DOHH2 (cell line): ENCODE results near the gene AP3S2.
"Not testable (repeated sequence)": the region's sequence is repeated elsewhere in the genome, so short reads cannot be mapped to it uniquely, and the experiment has no call there.

ENCODE experiments used
- H3F3A ChIP-seq: fragments of 200-600 bp; sonication (generic), shearing (Covaris generic); 2 replicates; pipeline ENCODE4 v1.6.0; 2016; ENCODE audit warnings: antibody characterized with exemption, mild to moderate bottlenecking; ENCODE audit not compliant: control insufficient read depth, insufficient read depth
- H3K27ac ChIP-seq: fragments of 200-600 bp; sonication (generic); 2 replicates; pipeline ENCODE4 v1.5.1; 2014; ENCODE audit warnings: low read depth, mild to moderate bottlenecking, low read length, moderate library complexity
- H3K27me3 ChIP-seq: fragments of 200-600 bp; sonication (generic); 2 replicates; pipeline ENCODE4 v1.6.1; 2014; ENCODE audit warnings: mild to moderate bottlenecking, low read length, mixed read lengths; ENCODE audit not compliant: control insufficient read depth
- H3K36me3 ChIP-seq: fragments of 200-600 bp; sonication (generic); 2 replicates; pipeline ENCODE4 v1.6.1; 2014; ENCODE audit warnings: mild to moderate bottlenecking, low read length, moderate library complexity, mixed read lengths; ENCODE audit not compliant: control insufficient read depth
- H3K4me1 ChIP-seq: fragments of 200-600 bp; sonication (generic); 2 replicates; pipeline ENCODE4 v1.6.1; 2014; ENCODE audit warnings: mild to moderate bottlenecking, low read length, mixed read lengths; ENCODE audit not compliant: control insufficient read depth
- H3K4me2 ChIP-seq: fragments of 200-600 bp; sonication (generic); 2 replicates; pipeline ENCODE4 v1.6.0; 2014; ENCODE audit warnings: mild to moderate bottlenecking, low read length, moderate library complexity
- H3K4me3 ChIP-seq: fragments of 200-600 bp; sonication (generic); 2 replicates; pipeline ENCODE4 v1.5.1; 2014; ENCODE audit warnings: mild to moderate bottlenecking, low read length, mixed read lengths
- H3K79me2 ChIP-seq: fragments of 200-600 bp; sonication (generic); 2 replicates; pipeline ENCODE4 v1.6.1; 2014; ENCODE audit warnings: mild to moderate bottlenecking, low read length, mixed read lengths; ENCODE audit not compliant: control insufficient read depth
- H3K9me2 ChIP-seq: fragments of 200-600 bp; sonication (generic); replicated peaks from 2 replicates; pipeline ENCODE4 v1.6.1; 2014; ENCODE audit warnings: mild to moderate bottlenecking, low read length, mixed read lengths; ENCODE audit not compliant: control insufficient read depth
- H3K9me3 ChIP-seq: fragments of 200-600 bp; sonication (generic); 2 replicates; pipeline ENCODE4 v1.6.1; 2014; ENCODE audit warnings: antibody characterized with exemption, low read length, mixed read lengths; ENCODE audit not compliant: control insufficient read depth, insufficient read depth
- H4K20me1 ChIP-seq: fragments of 200-600 bp; sonication (generic); 2 replicates; pipeline ENCODE4 v1.6.0; 2014; ENCODE audit warnings: low read depth, mild to moderate bottlenecking, antibody characterized with exemption, low read length, moderate library complexity; ENCODE audit not compliant: control insufficient read depth, insufficient read depth
- EZH2phosphoT487 ChIP-seq: fragments of 200-600 bp; sonication (generic); IDR thresholded peaks from 2 replicates; pipeline ENCODE4 v1.6.1; 2017; ENCODE audit warnings: borderline replicate concordance, mild to moderate bottlenecking, antibody characterized with exemption, low read length, moderate library complexity, mixed read lengths
- TF ChIP-seq, protein P1 (sequence below): fragments of 200-600 bp; sonication (generic); IDR thresholded peaks from one replicate; pipeline ENCODE4 v1.5.1; 2014; ENCODE audit warnings: antibody characterized with exemption, mild to moderate bottlenecking, low read depth, low read length; ENCODE audit not compliant: poor library complexity, severe bottlenecking

Gene AP3S2

GRCh38 chr15:89855948-89856347 lies 37.8 kb downstream of the AP3S2 start:
- no peak overlapping the region for H3K4me3 ChIP-seq
- H3K4me2 ChIP-seq, result no peak overlapping the region
- H3F3A ChIP-seq, result no peaks in the 10 kb centered on the region; the same call in 1 of the 2 replicates
- 0 out of 2 replicates have a peak, but pooled peaks cover 3% of the 10 kb centered on the region for H4K20me1 ChIP-seq
- no peaks in the 10 kb centered on the region for H3K9me2 ChIP-seq
- H3K9me3 ChIP-seq, result no peaks in the 10 kb centered on the region
- H3K27ac ChIP-seq, result no peak overlapping the region
- TF ChIP-seq, protein P1, sequence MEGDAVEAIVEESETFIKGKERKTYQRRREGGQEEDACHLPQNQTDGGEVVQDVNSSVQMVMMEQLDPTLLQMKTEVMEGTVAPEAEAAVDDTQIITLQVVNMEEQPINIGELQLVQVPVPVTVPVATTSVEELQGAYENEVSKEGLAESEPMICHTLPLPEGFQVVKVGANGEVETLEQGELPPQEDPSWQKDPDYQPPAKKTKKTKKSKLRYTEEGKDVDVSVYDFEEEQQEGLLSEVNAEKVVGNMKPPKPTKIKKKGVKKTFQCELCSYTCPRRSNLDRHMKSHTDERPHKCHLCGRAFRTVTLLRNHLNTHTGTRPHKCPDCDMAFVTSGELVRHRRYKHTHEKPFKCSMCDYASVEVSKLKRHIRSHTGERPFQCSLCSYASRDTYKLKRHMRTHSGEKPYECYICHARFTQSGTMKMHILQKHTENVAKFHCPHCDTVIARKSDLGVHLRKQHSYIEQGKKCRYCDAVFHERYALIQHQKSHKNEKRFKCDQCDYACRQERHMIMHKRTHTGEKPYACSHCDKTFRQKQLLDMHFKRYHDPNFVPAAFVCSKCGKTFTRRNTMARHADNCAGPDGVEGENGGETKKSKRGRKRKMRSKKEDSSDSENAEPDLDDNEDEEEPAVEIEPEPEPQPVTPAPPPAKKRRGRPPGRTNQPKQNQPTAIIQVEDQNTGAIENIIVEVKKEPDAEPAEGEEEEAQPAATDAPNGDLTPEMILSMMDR, result no peak
- TF ChIP-seq EZH2phosphoT487, result no peak
- peaks cover 15% of the 10 kb centered on the region for H3K36me3 ChIP-seq
- peaks cover 8% of the 10 kb centered on the region for H3K4me1 ChIP-seq
- H3K79me2 ChIP-seq, result no peaks in the 10 kb centered on the region
- H3K27me3 ChIP-seq, result no peaks in the 10 kb centered on the region

DNA sequence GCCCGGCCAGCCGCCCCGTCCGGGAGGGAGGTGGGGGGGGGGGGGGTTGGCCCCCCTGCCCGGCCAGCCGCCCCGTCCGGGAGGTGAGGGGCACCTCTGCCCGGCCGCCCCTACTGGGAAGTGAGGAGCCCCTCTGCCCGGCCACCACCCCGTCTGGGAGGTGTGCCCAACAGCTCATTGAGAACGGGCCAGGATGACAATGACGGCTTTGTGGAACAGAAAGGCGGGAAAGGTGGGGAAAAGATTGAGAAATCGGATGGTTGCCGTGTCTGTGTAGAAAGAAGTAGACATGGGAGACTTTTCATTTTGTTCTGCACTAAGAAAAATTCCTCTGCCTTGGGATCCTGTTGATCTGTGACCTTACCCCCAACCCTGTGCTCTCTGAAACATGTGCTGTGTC lies 38.9 kb downstream of the AP3S2 start:
- H3K27ac ChIP-seq, H3F3A ChIP-seq, H3K27me3 ChIP-seq, H3K9me2 ChIP-seq, H3K79me2 ChIP-seq, H3K4me3 ChIP-seq, H4K20me1 ChIP-seq, H3K4me2 ChIP-seq, H3K4me1 ChIP-seq, H3K9me3 ChIP-seq: not testable (repeated sequence)
- peaks cover 15% of the 10 kb centered on the region for H3K36me3 ChIP-seq

GRCh38 chr15:89852342-89852995 lies 41.3 kb downstream of the AP3S2 start:
- H4K20me1 ChIP-seq, result 0 out of 2 replicates have a peak, but pooled peaks cover 3% of the 10 kb centered on the region

More at GRCh38 chr15:89852342-89852995, 41.3 kb downstream of the AP3S2 start:
- Histone ChIP-seq H3K4me3 (no peak overlapping the region), H3K79me2 (no peaks in the 10 kb centered on the region), H3K36me3 (peaks cover 15% of the 10 kb centered on the region), H3K27ac (no peak overlapping the region), H3F3A (no peaks in the 10 kb centered on the region), H3K4me2 (no peak overlapping the region), H3K9me2 (no peaks in the 10 kb centered on the region), H3K9me3 (no peaks in the 10 kb centered on the region), H3K4me1 (peaks cover 8% of the 10 kb centered on the region), H3K27me3 (no peaks in the 10 kb centered on the region)
- TF ChIP-seq EZH2phosphoT487, result no peak
- TF ChIP-seq, protein P1, result no peak
